H1 (cell line): Measurements from ENCODE around the gene CENPC. TPM values are rescaled to one million over a fixed set of nuclear protein-coding genes. Genes with fewer than 3 reads are reported as not detected.

ENCODE experiments used
- CTCF ChIA-PET: fragments of 300-600 bp; sonication (Branson Sonifier 250); formaldehyde crosslinking; loops from one replicate; lab custom pipeline; 2021; ENCODE audit not compliant: partially characterized antibody; lab: Charles Lee
- POLR2A ChIA-PET: fragments of 300-600 bp; sonication (Branson Sonifier 250); formaldehyde crosslinking; loops from one replicate; lab custom pipeline; 2021; ENCODE audit warnings: inconsistent platforms; ENCODE audit not compliant: partially characterized antibody; lab: Charles Lee
- DNase-seq, 2 experiments: peaks; one replicate each; pipeline versions ENCODE4 v3.0.0 to v3.0.0-alpha.2; 2010 to 2022; ENCODE audit warnings: low spot score in 2 of 2, low read depth in 1 of 2, mixed read lengths in 1 of 2
- FAIRE-seq: peaks from 2 replicates; lab custom pipeline; 2011; peaks lifted over from hg19 to GRCh38; lab: Jason Lieb, UNC
- H2AFZ ChIP-seq: 2 replicates; pipeline ENCODE4 v1.8.1; 2012; ENCODE audit warnings: low read length, inconsistent platforms
- H2AK5ac ChIP-seq: 2 replicates; pipeline ENCODE4 v1.6.1; 2013; ENCODE audit warnings: low read depth, low read length
- H2BK120ac ChIP-seq: replicated peaks from 2 replicates; pipeline ENCODE3; 2013; ENCODE audit warnings: low read depth, low read length, inconsistent platforms
- H2BK12ac ChIP-seq: 2 replicates; pipeline ENCODE4 v1.6.1; 2013; ENCODE audit warnings: low read depth, low read length
- H2BK15ac ChIP-seq: 2 replicates; pipeline ENCODE4 v1.6.1; 2013; ENCODE audit warnings: low read length
- H2BK20ac ChIP-seq: 2 replicates; pipeline ENCODE4 v1.6.1; 2013; ENCODE audit warnings: low read length
- H2BK5ac ChIP-seq: 2 replicates; pipeline ENCODE4 v1.6.1; 2013; ENCODE audit warnings: low read depth, low read length
- H3K14ac ChIP-seq: 2 replicates; pipeline ENCODE4 v1.6.1; 2013; ENCODE audit warnings: inconsistent platforms; ENCODE audit not compliant: insufficient read length
- H3K18ac ChIP-seq: 2 replicates; pipeline ENCODE4 v1.6.1; 2013; ENCODE audit warnings: low read length; ENCODE audit errors: extremely low read depth
- H3K23ac ChIP-seq: 2 replicates; pipeline ENCODE4 v1.6.1; 2013; ENCODE audit warnings: inconsistent platforms; ENCODE audit not compliant: insufficient read length
- H3K23me2 ChIP-seq: 2 replicates; pipeline ENCODE4 v1.6.1; 2013; ENCODE audit warnings: low read depth, low read length
- H3K27ac ChIP-seq: 2 replicates; pipeline ENCODE4 v1.6.1; 2011; ENCODE audit warnings: low read depth, low read length, inconsistent platforms
- H3K27me3 ChIP-seq, 4 experiments: replicated peaks in 1 of 4; 1 replicate in 1 of 4; 2 replicates in 3 of 4; pipeline versions ENCODE4 v1.6.1 to v1.8.1; 2011 to 2013; ENCODE audit warnings: low read length in 3 of 4, mild to moderate bottlenecking in 3 of 4, inconsistent platforms in 2 of 4, mixed read lengths in 2 of 4, moderate library complexity in 1 of 4; ENCODE audit not compliant: control insufficient read depth in 3 of 4, insufficient read depth in 3 of 4; ENCODE audit errors: extremely low read depth in 1 of 4
- H3K36me3 ChIP-seq, 4 experiments: 2 replicates each; pipeline versions ENCODE4 v1.6.1 to v1.8.1; 2011 to 2013; ENCODE audit warnings: mild to moderate bottlenecking in 4 of 4, low read length in 3 of 4, moderate library complexity in 2 of 4, control low read depth in 1 of 4, inconsistent platforms in 1 of 4; ENCODE audit not compliant: insufficient read depth in 4 of 4, control insufficient read depth in 2 of 4
- H3K4ac ChIP-seq: replicated peaks from 2 replicates; pipeline ENCODE3; 2013; ENCODE audit warnings: low read length, low read depth, mixed read lengths, inconsistent platforms; ENCODE audit not compliant: insufficient read length
- H3K4me1 ChIP-seq, 4 experiments: replicated peaks in 1 of 4; 1 replicate in 1 of 4; 2 replicates in 3 of 4; pipeline versions ENCODE4 v1.6.1 to v1.8.1; 2011 to 2013; ENCODE audit warnings: low read length in 3 of 4, inconsistent platforms in 2 of 4, mixed read lengths in 1 of 4; ENCODE audit not compliant: insufficient read depth in 4 of 4, control insufficient read depth in 3 of 4
- H3K4me2 ChIP-seq, 2 experiments: 2 replicates each; pipeline versions ENCODE4 v1.6.1 to v1.8.1; 2011 to 2013; ENCODE audit warnings: low read depth in 2 of 2, low read length in 2 of 2, control low read depth in 1 of 2, inconsistent platforms in 1 of 2, mild to moderate bottlenecking in 1 of 2; ENCODE audit not compliant: insufficient read depth in 1 of 2
- H3K4me3 ChIP-seq, 4 experiments: fragments of 200-600, 300-600 bp in 1 of 4; sonication (generic), shearing (Covaris generic), sonication (Bioruptor Twin) in 1 of 4; 2 replicates each; pipeline versions ENCODE4 v1.5.1 to v1.8.1; 2011 to 2016; ENCODE audit warnings: low read length in 4 of 4, low read depth in 3 of 4, control low read depth in 2 of 4, inconsistent platforms in 2 of 4, mild to moderate bottlenecking in 2 of 4, mixed read lengths in 1 of 4, moderate library complexity in 1 of 4; ENCODE audit not compliant: insufficient read depth in 2 of 4; ENCODE audit errors: extremely low read depth in 1 of 4
- H3K56ac ChIP-seq: replicated peaks from 2 replicates; pipeline ENCODE3; 2013; ENCODE audit warnings: low read depth, mild to moderate bottlenecking, mixed read lengths, low read length, inconsistent platforms; ENCODE audit not compliant: insufficient read length
- H3K79me1 ChIP-seq: 2 replicates; pipeline ENCODE4 v1.6.1; 2013; ENCODE audit warnings: low read depth, low read length, control low read depth
- H3K79me2 ChIP-seq, 2 experiments: 2 replicates each; pipeline versions ENCODE4 v1.6.1 to v1.8.1; 2012 to 2013; ENCODE audit warnings: low read length in 2 of 2, mild to moderate bottlenecking in 2 of 2, inconsistent platforms in 1 of 2; ENCODE audit not compliant: insufficient read depth in 2 of 2, control insufficient read depth in 1 of 2
- H3K9ac ChIP-seq, 4 experiments: replicated peaks in 1 of 4; 1 replicate in 1 of 4; 2 replicates in 3 of 4; pipeline versions ENCODE4 v1.6.1 to v1.8.1; 2011 to 2013; ENCODE audit warnings: low read depth in 3 of 4, low read length in 3 of 4, control low read depth in 2 of 4, mild to moderate bottlenecking in 2 of 4, moderate library complexity in 2 of 4, inconsistent platforms in 1 of 4; ENCODE audit errors: extremely low read depth in 1 of 4
- H3K9me3 ChIP-seq, 2 experiments: 2 replicates each; pipeline versions ENCODE4 v1.6.1 to v1.8.1; 2012 to 2013; ENCODE audit warnings: mild to moderate bottlenecking in 2 of 2, moderate library complexity in 2 of 2, control low read depth in 1 of 2, inconsistent platforms in 1 of 2, low read depth in 1 of 2, low read length in 1 of 2, mixed read lengths in 1 of 2; ENCODE audit not compliant: insufficient read depth in 2 of 2
- H4K20me1 ChIP-seq, 2 experiments: replicated peaks in 1 of 2; 2 replicates each; pipeline versions ENCODE3 to v1.8.1; 2011 to 2013; ENCODE audit warnings: inconsistent platforms in 2 of 2, low read length in 2 of 2, mild to moderate bottlenecking in 1 of 2; ENCODE audit not compliant: insufficient read depth in 2 of 2, control insufficient read depth in 1 of 2
- H4K5ac ChIP-seq: 2 replicates; pipeline ENCODE4 v1.6.1; 2013; ENCODE audit warnings: low read length, low read depth, mixed read lengths, inconsistent platforms; ENCODE audit not compliant: insufficient read length
- H4K8ac ChIP-seq: 2 replicates; pipeline ENCODE4 v1.8.0; 2013; ENCODE audit warnings: mild to moderate bottlenecking, moderate library complexity, low read length, inconsistent platforms; ENCODE audit not compliant: insufficient read depth; ENCODE audit errors: extremely low read depth
- H4K91ac ChIP-seq: replicated peaks from 2 replicates; pipeline ENCODE3; 2013; ENCODE audit warnings: low read length, mixed read lengths, inconsistent platforms; ENCODE audit not compliant: insufficient read length
- BCL11A ChIP-seq, 2 experiments: IDR thresholded peaks; one replicate each; pipeline ENCODE4 v1.6.1; 2011; ENCODE audit warnings: low read depth in 2 of 2, low read length in 2 of 2, mild to moderate bottlenecking in 2 of 2
- POU5F1 ChIP-seq: IDR thresholded peaks from 2 replicates; pipeline ENCODE4 v1.6.1; 2011; ENCODE audit warnings: low read depth, mild to moderate bottlenecking, low read length, moderate library complexity
- SAP30 ChIP-seq: fragments of 300-600 bp; sonication (generic); IDR thresholded peaks from 2 replicates; pipeline ENCODE4 v1.7.1; 2012; ENCODE audit warnings: low read length, moderate library complexity, mild to moderate bottlenecking, inconsistent platforms; ENCODE audit not compliant: insufficient read depth, insufficient replicate concordance
- WGBS, 2 experiments: shearing (Covaris generic) in 1 of 2; methylation state at CpG; one replicate each; pipeline versions ENCODE4 v1.1.6 to v1.1.7; 2013 to 2015; ENCODE audit warnings: low lambda C conversion rate in 2 of 2, mixed read lengths in 2 of 2, inconsistent platforms in 1 of 2, low coverage in 1 of 2, missing lambda C conversion rate in 1 of 2; ENCODE audit not compliant: insufficient replicate concordance in 2 of 2, insufficient coverage in 1 of 2, insufficient read length in 1 of 2; ENCODE audit errors: extremely low coverage in 1 of 2, missing lambda C conversion rate in 1 of 2; 5-methylcytosine and 5-hydroxymethylcytosine counted together
- polyA plus RNA-seq, 7 experiments: library from polyadenylated mRNA; depleted of rRNA in 3 of 7; stranded (reverse) in 5 of 7; unstranded in 2 of 7; fragments of >200 nt in 5 of 7; fragments of 200-250 nt in 2 of 7; gene quantifications; 1 replicate in 5 of 7; 2 replicates in 1 of 7; 4 replicates in 1 of 7; pipeline versions ENCODE4 v1.2.1 to v1.2.3, GENCODE V29; 2011 to 2013; ENCODE audit warnings: missing spikeins in 2 of 7, mixed read lengths in 2 of 7
- total RNA-seq: library from RNA; stranded (reverse); fragmentation: NEBNext Ultra II Directional; extraction: Animal tissue kit (Norgen Biotek cat#: 25700); gene quantifications from 2 replicates; pipeline ENCODE4 v1.2.1, GENCODE V29; 2021

CENPC gene
- total and polyA plus RNA-seq, 2 of the 8 experiments (the other 6 are each of a cell fraction or from before 2014, with no cell fraction given): 2.8 to 15.7 TPM

DNA sequence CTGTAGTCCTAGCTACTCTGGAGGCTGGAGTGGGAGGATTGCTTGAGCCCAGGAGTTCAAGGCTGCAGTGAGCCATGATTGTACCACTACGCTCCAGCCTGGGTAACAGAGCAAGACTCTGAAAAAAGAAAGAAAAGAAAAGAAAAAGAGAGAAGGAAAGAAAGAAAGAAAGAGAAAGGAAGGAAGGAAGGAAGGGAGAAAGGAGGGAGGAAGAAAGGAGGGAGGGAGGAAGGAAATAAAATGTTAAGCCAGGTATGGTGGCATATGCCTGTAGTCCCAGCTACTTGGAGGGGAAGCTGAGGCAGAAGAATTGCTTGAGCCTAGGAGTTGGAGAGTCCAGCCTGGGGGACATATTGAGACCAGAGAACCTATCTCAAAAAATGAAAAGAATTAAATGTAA, 25.2 kb upstream of the CENPC start:
- H2AK5ac ChIP-seq: no peak overlapping the region
- H2AFZ ChIP-seq: no peak overlapping the region
- no peaks in the 10 kb centered on the region for H3K36me3 ChIP-seq
- H2BK12ac ChIP-seq: no peak overlapping the region
- H4K91ac ChIP-seq: no peak overlapping the region
- H2BK20ac ChIP-seq: no peak overlapping the region
- H3K14ac ChIP-seq: no peak overlapping the region
- no peak overlapping the region for H2BK120ac ChIP-seq
- no peaks in the 10 kb centered on the region for H3K23me2 ChIP-seq
- H3K79me1 ChIP-seq: no peaks in the 10 kb centered on the region
- FAIRE-seq (no peak), DNase-seq (no peak)
- no peak overlapping the region for H3K4me3 ChIP-seq
- no peak overlapping the region for H3K9ac ChIP-seq
- H3K27me3 ChIP-seq: no peaks in the 10 kb centered on the region
- H3K23ac ChIP-seq: no peak overlapping the region
- no peak for TF ChIP-seq POU5F1
- TF ChIP-seq BCL11A (IDR thresholded peaks at IDR 0.05; ENCODE audit: low read depth in 2 of 2, low read length in 2 of 2): no peak
- no peak for TF ChIP-seq SAP30
- WGBS, 2 experiments: 92% methylated on average over 1 of the region's 1 CpG; no CpG with 5 or more reads in 1 of the 2 experiments
- H4K5ac ChIP-seq: no peak overlapping the region
- H2BK5ac ChIP-seq: no peak overlapping the region
- H3K27ac ChIP-seq: no peak overlapping the region
- H2BK15ac ChIP-seq: no peak overlapping the region
- no peaks in the 10 kb centered on the region for H4K20me1 ChIP-seq
- no peak overlapping the region for H3K56ac ChIP-seq
- CTCF ChIA-PET: no interaction called here
- no peak overlapping the region for H4K8ac ChIP-seq
- POLR2A ChIA-PET: interaction anchor here (0.6 kb wide), 1 partner anchor 1061 kb away, joined by 3 read pairs; no protein-coding TSS in a partner anchor
- no peaks in the 10 kb centered on the region for H3K79me2 ChIP-seq
- H3K9me3 ChIP-seq: no peaks in the 10 kb centered on the region
- H3K4me2 ChIP-seq: no peak overlapping the region
- H3K18ac ChIP-seq: no peak overlapping the region
- H3K4ac ChIP-seq: no peak overlapping the region
- H3K4me1 ChIP-seq: peaks cover 0 to 4% (median 2%) of the 10 kb centered on the region in 4 experiments; a peak in 1 of 7 replicates
